D721Med (cell line): ENCODE data around the gene BMPER.

Experiments
- DNase-seq: peaks from one replicate; pipeline ENCODE4 v3.0.0; 2011; ENCODE audit warnings: low spot score; ENCODE audit not compliant: insufficient read length
- FAIRE-seq: peaks from 2 replicates; lab custom pipeline; 2011; peaks lifted over from hg19 to GRCh38; lab: Jason Lieb, UNC
- CTCF ChIP-seq: IDR thresholded peaks from 2 replicates; pipeline ENCODE4 v1.5.1; 2012; ENCODE audit warnings: mild to moderate bottlenecking, control low read depth; ENCODE audit not compliant: insufficient read depth; ENCODE audit errors: missing control alignments

BMPER gene

DNA sequence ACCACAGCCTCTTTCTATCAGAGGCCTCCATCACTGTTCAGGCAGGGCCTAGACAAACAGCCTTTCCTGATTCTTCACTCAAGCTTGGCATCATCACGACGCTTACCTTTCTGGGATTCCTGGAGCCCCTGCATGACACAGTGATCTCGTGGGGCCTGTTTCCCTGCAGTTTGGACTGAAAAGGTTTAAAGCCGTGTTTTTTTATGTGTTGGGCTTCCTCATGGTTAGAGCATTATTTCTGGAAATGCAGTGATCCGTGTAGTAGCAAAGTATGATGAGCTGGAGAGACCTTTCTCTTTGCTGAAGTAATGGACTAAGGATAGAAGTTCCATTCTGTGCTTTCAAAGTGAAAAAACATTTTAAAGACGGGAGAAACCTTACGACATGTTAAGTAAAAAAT is 169.1 kb downstream of the BMPER start:
- DNase-seq (no peak), FAIRE-seq (no peak)
- no peak for TF ChIP-seq CTCF

- FAIRE-seq, result no peak
- no peak for TF ChIP-seq CTCF
- DNase-seq, result no peak
These were observed 170.4 kb downstream of the BMPER start for GRCh38 chr7:34075523-34076370.

- no peak for DNase-seq
- no peak for FAIRE-seq
- TF ChIP-seq CTCF, result no peak
These were observed 171.8 kb downstream of the BMPER start for GRCh38 chr7:34077168-34077567.

DNA sequence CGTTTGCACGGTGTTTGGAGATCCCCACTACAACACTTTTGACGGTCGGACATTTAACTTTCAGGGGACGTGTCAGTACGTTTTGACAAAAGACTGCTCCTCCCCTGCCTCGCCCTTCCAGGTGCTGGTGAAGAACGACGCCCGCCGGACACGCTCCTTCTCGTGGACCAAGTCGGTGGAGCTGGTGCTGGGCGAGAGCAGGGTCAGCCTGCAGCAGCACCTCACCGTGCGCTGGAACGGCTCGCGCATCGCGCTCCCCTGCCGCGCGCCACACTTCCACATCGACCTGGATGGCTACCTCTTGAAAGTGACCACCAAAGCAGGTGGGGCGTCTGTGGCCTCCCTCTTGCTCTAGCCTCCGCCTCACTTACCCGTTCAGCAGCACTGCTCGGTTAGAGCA is 173.5 kb downstream of the BMPER start:
- no peak for DNase-seq
- FAIRE-seq, result no peak
- no peak for TF ChIP-seq CTCF

DNA sequence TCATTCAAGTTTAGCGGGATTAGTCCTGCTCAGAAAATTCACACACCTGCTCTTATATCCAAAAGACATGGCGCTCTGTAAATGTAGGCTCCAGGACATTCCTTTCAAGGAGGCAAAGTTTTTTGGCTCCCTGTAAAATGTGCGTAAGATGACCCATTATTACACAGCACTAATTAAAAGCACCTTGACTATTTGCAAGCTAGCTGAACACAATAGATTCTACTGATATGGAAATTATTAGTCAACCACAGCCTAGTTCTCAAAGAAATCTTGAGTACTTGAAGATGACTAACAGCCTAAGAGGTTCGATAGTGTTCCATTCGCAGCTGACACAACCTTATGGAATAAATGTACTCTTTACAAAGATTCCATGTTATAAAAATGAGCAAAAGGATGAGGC is 175.2 kb downstream of the BMPER start:
- FAIRE-seq (no peak), DNase-seq (no peak)
- no peak for TF ChIP-seq CTCF

DNA sequence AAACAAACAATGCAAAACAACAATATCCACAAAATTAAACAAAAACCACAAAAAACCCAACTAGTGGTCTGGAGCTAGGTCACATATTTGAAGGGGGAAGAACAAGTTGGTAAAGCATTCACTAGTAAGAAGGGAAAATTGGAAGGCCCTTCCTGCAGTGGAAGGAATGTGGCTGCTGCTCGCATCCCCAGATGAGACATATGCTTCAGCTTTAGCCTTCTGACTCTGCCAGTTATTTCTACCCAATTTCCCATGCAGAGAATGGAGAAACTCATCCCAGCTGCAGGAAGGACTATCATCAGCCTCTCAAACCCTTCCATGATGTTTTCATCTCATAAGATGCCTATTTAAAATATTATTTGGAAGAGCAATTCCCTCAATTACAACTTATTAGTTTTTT is 176.6 kb downstream of the BMPER start:
- FAIRE-seq, result no peak
- no peak for TF ChIP-seq CTCF
- DNase-seq, result no peak

GRCh38 chr7:34083440-34083839 is 178.1 kb downstream of the BMPER start:
- no peak for TF ChIP-seq CTCF
- FAIRE-seq, result no peak
- DNase-seq, result no peak
